Measurements from ENCODE around the gene JOSD2.

The JOSD2 gene

GRCh38 chr19:50492303-50493052 is 18.5 kb downstream of the JOSD2 start:
- peak in 2 of 3 donors; percentile 30 to 37 for DNase-seq

DNA sequence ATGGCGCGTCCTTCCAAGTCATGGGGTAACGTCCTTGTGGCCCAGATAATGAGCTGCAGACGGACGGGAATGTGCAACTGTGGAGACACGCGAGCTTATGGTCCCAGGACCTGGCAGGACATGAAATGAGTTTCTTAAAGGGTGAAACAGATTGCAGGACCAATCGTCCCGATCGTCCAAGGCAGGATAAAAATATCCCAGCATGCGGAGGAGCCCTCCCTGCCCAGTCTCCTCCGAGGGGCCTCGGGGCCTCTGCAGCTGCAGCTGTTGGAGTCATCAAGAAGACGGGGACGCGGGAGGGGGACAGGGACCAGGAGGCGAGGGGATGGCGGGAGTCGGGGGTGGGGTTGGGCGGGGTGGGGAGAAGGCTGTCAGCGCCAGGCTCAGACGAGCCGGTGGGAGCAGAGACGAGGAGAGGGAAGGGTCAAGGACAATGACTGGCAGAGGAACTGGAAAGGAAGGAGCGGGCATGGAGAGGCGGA is 20.0 kb downstream of the JOSD2 start:
- DNase-seq: no peak

GRCh38 chr19:50490411-50490811 is 20.6 kb downstream of the JOSD2 start:
- no peak for DNase-seq

DNA sequence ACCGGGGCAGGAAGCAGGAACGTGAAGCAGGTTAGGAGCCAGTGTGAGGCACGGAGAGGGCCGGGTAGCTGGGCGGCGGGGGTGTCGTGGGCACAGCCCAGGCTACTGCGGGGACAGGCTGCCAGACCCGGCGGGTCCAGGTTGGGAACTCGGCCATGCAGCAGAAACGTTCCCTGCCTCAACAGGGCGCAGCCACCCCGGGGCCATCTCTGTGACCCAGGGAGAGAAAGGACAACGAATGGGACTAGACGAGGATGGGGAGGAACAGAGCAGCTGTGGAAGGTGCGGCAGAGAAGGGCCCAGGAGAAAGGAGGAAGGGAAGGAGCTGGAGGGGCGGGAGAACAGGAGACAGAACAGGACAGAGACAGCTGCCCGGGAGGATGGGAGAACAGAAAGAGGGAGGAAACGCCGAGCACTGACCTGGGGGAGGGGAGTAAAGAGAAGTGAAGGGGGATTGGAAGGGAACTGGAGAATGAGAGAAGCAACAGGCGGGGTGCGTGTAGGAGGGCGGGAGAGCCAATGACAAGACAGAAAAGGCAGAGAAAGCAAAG is 21.5 kb downstream of the JOSD2 start:
- DNase-seq: peak in 1 of 3 donors; percentile 43

DNA sequence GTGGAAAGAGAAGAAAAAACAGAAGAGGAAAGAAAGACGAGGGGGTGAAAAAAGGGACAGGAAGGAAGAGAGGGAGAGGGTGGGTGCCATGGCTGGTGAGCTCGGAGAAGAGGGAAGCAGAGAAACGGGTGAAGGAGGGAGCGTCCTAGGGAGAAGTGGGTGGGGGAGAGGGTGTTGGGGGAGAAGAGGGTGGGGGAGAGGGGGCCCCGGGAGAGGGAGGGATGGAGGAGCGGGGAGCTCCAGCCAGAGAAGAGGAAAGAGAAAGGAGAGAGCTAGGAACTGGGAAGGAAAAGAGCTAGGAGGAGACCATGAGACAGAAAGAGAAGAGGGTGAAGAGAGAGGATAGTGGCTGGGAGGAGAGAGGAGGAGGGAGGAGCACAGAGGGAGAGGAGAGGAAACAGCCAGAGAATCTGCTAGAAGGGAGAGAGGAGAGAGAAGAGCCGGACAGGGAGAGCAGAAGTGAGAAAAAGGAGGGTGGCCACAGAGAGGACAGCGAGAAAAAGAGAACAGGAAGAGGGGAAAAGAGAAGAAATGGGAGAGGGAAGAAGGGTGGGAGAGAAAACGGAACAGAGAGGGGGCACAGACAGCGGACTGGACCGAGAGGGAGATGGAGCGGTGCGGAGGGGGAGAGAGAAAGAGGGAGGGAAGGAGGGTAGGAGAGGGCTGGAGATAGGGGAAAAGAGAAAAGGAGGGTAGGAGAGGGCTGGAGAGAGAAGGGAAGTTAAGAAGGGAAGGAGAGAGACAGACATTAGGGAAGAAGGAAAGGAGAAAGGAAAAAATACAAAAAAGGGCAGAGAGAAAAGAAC is 22.4 kb downstream of the JOSD2 start:
- peak in 1 of 3 donors; percentile 28 for DNase-seq

DNA sequence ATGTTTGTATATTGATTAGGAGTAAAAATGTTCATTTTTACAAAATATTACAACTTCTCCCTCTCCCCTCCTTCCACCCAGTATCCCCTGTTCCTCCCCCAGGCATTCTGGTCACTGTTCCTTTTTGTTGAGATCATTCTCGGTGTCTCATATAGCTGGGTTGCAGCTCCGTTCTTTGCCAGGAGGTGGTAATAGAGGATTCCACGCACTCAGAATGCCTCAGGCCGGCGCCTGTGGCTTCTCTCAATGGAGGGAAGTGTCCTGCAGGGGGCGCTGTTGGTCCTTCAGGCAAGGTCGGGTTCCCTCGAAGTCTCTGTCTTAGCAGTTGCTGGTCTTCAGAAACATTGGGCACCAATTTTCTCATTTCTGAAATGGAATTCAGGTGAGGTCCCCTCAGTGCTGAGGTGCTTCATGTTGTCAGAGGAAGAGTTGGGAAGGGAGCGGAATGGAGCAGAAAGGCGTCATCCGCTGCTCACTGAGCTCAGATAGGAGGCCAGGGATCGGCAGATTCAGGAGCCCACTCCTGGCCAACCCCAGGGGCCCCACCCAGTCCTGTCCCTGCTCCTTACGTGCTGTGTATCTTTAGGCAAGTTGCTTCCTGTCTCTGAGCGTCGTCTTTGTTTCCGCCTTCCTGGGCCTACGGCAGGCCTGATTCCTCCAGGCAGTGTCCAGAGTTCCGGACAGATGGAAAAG is 24.0 kb downstream of the JOSD2 start:
- DNase-seq: peak; percentile 44 to 69 (median 45)

GRCh38 chr19:50485284-50485955 is 25.6 kb downstream of the JOSD2 start:
- DNase-seq: no peak

GRCh38 chr19:50482916-50483315 is 28.1 kb downstream of the JOSD2 start:
- DNase-seq: no peak

DNA sequence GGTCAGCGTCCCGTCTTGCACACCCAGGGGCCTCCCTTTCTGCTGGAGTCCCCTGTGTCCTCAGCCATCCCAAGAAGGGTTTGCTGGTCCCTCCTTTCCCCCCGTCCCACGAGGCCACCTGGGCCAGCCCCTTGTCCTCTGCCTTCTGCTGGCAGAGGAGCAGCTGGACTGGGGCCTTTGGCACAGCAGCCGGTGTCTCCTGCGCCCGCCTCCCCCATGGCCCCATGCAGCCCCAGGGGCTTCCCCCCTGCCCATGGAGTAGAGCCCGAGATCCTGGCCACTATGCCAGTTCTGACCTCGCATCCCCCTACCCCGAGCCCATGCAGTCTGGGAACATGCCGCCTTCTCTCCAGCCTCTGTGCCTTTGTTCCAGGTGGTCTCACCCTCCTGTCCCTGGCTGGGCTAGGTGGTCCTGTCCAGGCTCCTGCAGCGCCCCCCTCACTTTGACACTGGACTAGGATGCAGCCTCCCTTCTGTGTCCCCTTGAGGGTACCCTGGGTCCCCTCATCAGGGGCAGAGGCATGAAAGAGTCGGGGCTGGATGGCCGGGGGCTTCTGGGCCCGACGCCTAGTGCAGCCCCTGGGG is 28.6 kb downstream of the JOSD2 start:
- DNase-seq: no peak

DNA sequence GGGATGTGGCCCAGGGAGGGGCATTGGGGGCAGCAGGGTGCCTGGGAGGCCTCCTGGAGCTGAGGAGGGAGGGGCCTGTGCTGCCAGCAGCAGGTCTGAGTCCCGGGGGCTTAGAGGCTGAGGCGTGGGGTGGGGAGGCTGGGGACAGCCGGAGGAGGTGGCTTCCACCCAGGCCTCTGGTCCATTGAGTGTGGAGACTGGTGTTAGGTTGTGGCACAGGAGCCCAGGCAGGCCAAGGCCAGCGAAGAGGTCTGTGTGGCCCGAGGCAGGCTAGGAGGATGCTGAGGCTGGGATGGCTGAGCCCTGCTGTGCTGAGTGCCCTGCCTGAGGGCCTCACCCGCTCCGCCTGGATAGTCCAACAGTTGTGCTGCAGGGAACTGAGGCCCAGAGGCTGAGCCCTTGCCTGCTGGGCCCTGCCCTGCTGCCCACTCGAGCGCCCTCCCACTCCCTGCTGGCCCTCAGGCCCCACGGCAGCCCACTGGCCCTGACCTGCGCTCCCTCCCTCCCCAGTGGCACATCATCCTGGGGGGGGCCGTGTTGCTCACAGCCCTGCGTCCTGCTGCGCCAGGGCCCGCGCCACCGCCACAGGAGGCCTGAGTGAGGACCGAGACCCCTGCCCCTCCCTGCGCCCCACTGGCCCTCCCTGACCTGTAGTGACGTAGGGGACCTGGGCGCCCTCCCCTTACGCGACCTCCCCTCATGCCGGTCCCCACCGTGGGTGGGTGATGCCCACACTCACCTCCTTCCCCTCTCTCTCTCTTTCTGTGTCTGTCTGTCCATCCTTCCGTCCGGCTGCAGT is 29.4 kb downstream of the JOSD2 start:
- no peak for DNase-seq

DNA sequence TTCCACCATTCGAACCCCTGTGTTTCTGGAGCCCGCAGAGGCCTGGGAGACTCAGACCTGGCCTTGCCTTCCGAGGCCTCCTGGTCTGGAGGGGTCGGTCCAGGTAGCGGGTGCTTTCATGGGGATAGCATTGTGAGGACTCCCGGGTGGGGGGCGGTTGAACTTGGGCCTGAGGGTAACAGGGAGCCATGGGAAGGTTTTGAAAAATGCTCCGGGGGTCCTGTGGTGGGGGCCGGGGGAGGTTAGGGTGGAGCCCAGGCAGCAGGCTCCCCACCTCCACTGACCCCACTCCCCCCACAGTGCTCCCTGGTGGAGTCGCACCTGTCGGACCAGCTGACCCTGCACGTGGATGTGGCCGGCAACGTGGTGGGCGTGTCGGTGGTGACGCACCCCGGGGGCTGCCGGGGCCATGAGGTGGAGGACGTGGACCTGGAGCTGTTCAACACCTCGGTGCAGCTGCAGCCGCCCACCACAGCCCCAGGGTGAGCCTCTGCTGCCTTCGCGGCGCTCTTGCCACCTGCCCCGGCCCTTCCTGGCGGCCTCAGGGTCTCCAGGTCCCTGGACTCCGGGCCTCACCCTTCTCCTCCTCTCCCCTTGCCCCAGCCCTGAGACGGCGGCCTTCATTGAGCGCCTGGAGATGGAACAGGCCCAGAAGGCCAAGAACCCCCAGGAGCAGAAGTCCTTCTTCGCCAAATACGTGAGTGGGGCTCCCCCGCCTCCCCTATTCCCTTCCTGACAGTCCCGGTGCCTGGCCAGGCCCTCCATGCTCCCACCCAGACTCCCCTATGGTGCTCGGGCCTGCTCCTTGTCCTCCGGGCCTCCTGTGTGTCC is 30.5 kb downstream of the JOSD2 start:
- DNase-seq: no peak

GRCh38 chr19:50479761-50480251 is 31.2 kb downstream of the JOSD2 start:
- no peak for DNase-seq

- DNase-seq: peak in 2 of 3 donors; percentile 26 to 46
Observed at GRCh38 chr19:50478901-50479715, 31.9 kb downstream of the JOSD2 start.

DNA sequence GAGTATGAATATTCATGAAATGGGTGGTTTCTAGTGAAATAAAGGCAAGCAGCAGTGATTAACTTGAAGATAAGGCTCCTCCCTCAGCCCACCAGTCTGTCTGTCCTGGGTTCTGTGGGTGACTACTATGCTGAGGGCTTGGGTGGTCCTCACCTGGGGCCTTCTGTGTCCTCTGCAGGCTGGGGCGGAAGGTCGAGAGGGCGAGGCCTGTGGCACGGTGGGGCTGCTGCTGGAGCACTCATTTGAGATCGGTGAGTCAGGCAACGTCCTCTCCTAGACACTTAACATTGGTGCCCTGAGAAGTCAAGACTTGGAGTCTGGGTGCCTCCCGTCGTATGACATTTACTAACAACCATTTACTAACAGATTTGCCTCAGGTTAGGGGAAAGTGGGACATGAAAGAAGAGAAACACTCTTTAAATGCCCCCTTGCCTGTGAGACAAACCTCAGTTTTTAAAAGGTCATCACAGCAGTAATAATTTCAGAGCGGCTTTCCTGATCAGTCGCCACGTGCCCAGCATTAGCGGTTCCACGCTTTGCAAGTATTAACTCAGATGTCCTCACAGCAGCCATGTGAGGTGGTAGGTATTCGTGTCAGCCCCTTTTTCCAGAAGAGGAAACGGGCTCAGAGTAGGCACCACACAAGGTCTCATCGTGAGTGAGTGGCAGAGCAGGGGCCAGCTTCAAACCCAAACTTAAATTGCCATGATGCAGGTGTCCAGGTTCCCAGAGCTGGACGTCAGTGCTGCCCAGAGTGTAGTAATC is 33.1 kb downstream of the JOSD2 start:
- DNase-seq: no peak

- no peak for DNase-seq
Observed at GRCh38 chr19:50476907-50477238, 34.1 kb downstream of the JOSD2 start.

DNA sequence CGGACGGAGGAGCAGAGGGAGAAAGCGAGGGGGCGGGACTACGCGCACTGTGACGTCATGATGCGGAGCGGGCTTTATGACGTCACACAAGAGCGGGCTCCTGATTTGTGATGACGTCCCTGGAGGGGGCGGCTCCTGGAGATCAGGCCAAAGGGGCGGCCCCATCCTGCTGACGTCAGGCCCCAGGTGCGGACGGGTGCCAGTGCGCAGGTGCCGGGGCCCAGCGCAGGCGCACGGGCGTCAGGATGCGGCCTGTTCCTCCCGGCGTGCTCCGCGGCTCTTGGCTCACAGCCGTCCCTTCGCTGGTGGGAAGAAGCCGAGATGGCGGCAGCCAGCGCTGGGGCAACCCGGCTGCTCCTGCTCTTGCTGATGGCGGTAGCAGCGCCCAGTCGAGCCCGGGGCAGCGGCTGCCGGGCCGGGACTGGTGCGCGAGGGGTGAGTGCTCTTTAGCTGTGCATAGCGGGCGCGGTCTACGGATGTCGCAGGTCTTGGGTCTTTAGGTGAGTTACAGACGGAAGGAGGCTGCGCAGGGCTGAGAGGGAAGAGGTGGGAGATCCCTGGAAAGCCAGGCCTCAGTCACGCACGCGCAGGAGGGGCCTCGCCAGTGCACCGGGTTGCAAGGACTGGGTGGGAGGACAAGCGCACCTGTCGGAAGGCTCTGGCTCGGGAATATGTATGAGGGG is 34.6 kb downstream of the JOSD2 start, which contains the start of the genes EMC10 and GARIN5A:
TSS of gene EMC10 (plus strand) at position 284 of the 683 bp plus-strand sequence. CDS start at position 322, 38 bp downstream.
TSS of gene GARIN5A (minus strand) at position 625 of the 683 bp plus-strand sequence. CDS start at position 165, 460 bp downstream.
- peak; percentile 93 to 95 (median 93) for DNase-seq

DNA sequence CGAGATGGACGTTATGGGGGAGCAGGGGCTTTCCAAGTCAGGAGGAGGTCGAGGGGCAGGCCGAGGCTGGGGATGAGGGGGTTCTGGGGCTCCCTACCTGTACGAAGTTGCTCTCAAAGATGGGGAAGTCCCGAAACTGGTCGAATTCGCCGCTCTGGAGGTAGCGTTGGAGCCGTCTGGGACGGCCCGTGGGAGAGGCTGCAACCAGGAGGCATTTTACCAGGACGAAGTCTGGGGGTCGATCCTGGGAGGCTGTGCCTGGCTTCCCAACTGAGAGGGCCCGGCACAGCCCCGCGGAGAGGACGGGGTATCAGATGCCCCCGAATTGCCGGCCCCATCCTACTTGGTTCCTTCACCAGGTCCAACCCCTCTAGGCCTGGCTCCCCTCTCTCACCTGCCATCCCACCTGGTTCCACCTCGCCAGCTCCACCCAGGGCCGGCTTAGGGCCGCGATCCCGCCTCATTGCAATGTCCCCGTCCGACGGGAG is 35.2 kb downstream of the JOSD2 start:
- no peak for DNase-seq
